ENCODE results near the gene C2CD4D. TPM values are rescaled to one million over a fixed set of nuclear protein-coding genes. Genes with fewer than 3 reads are reported as not detected.

Gene C2CD4D
- total RNA-seq, 2 donors from 2014 or later = 0.44 to 0.82 TPM

DNA sequence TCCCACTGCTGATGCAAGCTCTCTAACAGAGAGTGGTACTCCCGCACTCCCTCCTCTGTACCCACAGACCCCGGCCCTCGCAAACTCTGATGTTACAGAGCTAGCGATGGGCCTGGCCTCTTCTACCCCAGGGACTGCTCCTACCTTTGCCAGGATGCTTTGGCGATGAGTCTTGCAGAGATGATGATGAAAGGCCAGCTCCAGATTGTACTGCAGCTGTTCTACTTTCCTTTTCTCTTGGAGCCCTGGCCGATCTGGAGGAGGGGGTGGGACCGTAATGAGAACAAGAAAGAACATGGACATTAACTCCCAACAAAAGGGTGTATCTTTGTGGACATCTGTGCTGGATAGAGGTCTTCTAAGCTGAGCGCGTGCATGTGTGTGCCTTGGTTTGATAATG, 28.4 kb downstream of the C2CD4D start:
- DNase-seq = no peak
- Histone ChIP-seq H3K9me3 (ENCODE audit: control insufficient read depth, low read length) (no peaks in the 10 kb centered on the region), H3K27ac (ENCODE audit: low read depth, low read length) (no peak overlapping the region), H3K27me3 (ENCODE audit: control insufficient read depth, insufficient read depth, low read length, poor library complexity, severe bottlenecking) (no peaks in the 10 kb centered on the region), H3K36me3 (ENCODE audit: control insufficient read depth, insufficient read depth, low read length) (no peaks in the 10 kb centered on the region), H3K9ac (ENCODE audit: extremely low read depth, low read length, poor library complexity, severe bottlenecking) (no peak overlapping the region), H3K4me3 (ENCODE audit: low read length) (no peak overlapping the region), H3K4me1 (ENCODE audit: control insufficient read depth, insufficient read depth, low read length) (no peaks in the 10 kb centered on the region)
- WGBS, 2 experiments (ENCODE audit: insufficient coverage in 1 of 2, insufficient read length in 1 of 2) = 95 to 97% methylated on average over 3 to 9 of the region's 9 CpGs
- no peaks in the 10 kb centered on the region for H3K36me3 Mint-ChIP-seq (ENCODE audit: low read depth)
- H3K4me3 Mint-ChIP-seq = no peak overlapping the region
- peaks cover 17% of the 10 kb centered on the region for H3K4me1 Mint-ChIP-seq
- TF ChIP-seq, protein P1, sequence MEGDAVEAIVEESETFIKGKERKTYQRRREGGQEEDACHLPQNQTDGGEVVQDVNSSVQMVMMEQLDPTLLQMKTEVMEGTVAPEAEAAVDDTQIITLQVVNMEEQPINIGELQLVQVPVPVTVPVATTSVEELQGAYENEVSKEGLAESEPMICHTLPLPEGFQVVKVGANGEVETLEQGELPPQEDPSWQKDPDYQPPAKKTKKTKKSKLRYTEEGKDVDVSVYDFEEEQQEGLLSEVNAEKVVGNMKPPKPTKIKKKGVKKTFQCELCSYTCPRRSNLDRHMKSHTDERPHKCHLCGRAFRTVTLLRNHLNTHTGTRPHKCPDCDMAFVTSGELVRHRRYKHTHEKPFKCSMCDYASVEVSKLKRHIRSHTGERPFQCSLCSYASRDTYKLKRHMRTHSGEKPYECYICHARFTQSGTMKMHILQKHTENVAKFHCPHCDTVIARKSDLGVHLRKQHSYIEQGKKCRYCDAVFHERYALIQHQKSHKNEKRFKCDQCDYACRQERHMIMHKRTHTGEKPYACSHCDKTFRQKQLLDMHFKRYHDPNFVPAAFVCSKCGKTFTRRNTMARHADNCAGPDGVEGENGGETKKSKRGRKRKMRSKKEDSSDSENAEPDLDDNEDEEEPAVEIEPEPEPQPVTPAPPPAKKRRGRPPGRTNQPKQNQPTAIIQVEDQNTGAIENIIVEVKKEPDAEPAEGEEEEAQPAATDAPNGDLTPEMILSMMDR (conservative IDR thresholded peaks at IDR 0.05) = no peak
- no peaks in the 10 kb centered on the region for H3K27me3 Mint-ChIP-seq (ENCODE audit: insufficient read depth)
- no peaks in the 10 kb centered on the region for H3K9me3 Mint-ChIP-seq
- H3K27ac Mint-ChIP-seq = no peak overlapping the region

DNA sequence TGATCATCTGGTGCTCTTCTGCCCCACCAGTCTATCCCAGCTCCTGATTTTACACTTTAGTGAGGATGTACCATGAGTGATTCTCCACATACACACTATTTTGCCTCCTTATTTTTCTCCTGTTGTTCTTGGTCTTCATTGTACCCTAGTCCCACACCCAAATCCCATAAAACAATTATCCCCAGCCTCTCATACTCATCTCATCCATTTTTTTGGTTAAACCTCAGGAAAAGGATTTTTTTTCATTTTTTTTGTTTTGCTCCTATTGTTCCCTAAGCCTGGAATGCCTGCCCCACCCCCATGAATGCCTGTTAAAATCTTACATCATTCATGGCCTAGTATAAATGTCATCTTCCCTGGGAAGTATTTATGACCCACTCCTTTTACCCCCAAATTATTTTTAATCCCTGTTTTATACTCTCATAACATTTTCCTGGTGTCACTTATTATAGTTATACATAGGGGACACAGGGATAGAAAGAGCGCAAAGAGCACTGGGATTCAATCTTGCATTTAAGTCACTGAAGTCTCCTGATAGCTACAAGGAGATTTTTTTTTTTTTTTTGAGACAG, 29.5 kb downstream of the C2CD4D start:
- Mint-ChIP-seq H3K4me1 (peaks cover 17% of the 10 kb centered on the region), H3K27me3 (ENCODE audit: insufficient read depth) (no peaks in the 10 kb centered on the region), H3K4me3 (no peak overlapping the region), H3K36me3 (ENCODE audit: low read depth) (no peaks in the 10 kb centered on the region), H3K27ac (peak overlapping the region; percentile 86), H3K9me3 (no peaks in the 10 kb centered on the region)
- TF ChIP-seq, protein P1 (conservative IDR thresholded peaks at IDR 0.05) = no peak
- no peaks in the 10 kb centered on the region for H3K9me3 ChIP-seq (ENCODE audit: control insufficient read depth, low read length)
- H3K4me3 ChIP-seq (ENCODE audit: low read length) = no peak overlapping the region
- H3K36me3 ChIP-seq (ENCODE audit: control insufficient read depth, insufficient read depth, low read length) = no peaks in the 10 kb centered on the region
- no peaks in the 10 kb centered on the region for H3K4me1 ChIP-seq (ENCODE audit: control insufficient read depth, insufficient read depth, low read length)
- 95 to 100% methylated on average over 1 of the region's 1 CpG for WGBS, 2 experiments (ENCODE audit: insufficient coverage in 1 of 2, insufficient read length in 1 of 2)
- no peak for DNase-seq
- no peak overlapping the region for H3K9ac ChIP-seq (ENCODE audit: extremely low read depth, low read length, poor library complexity, severe bottlenecking)
- H3K27me3 ChIP-seq (ENCODE audit: control insufficient read depth, insufficient read depth, low read length, poor library complexity, severe bottlenecking) = no peaks in the 10 kb centered on the region
- no peak overlapping the region for H3K27ac ChIP-seq (ENCODE audit: low read depth, low read length)

DNA sequence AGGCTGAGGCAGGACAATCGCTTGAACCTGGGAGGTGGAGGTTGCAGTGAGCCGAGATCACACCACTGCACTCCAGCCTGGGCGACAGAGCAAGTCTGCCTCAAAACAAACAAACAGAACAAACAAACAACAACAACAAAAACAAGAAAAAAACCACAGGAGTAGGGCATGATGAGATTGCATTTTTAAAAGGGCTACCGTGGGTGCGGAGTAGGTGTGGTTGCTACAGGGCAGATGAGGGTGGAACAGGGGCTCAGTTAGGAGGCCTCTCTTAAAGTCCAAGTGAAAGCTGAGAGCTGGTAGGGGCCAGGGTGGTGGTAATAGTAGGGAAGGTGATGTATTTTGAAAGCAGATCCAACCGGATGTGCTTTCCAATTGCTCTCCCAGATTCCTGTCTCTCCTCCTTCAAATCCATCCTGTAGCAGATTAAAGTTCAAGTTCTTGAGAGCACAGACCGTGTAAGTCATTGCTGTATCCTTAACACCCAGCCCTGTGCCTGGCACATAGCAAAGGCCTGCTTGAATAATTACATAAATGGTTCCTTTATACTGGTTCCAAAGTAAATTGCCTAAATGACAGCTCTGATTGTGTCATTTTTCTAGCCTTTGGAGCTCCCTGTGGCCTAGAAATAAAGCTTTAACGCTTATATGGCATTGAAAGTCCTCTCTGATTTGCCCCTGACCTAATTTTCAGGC, 30.2 kb downstream of the C2CD4D start:
- Histone ChIP-seq H3K27me3 (ENCODE audit: control insufficient read depth, insufficient read depth, low read length, poor library complexity, severe bottlenecking) (no peaks in the 10 kb centered on the region), H3K4me1 (ENCODE audit: control insufficient read depth, insufficient read depth, low read length) (no peaks in the 10 kb centered on the region), H3K4me3 (ENCODE audit: low read length) (no peak overlapping the region), H3K27ac (ENCODE audit: low read depth, low read length) (no peak overlapping the region), H3K36me3 (ENCODE audit: control insufficient read depth, insufficient read depth, low read length) (no peaks in the 10 kb centered on the region), H3K9me3 (ENCODE audit: control insufficient read depth, low read length) (no peaks in the 10 kb centered on the region), H3K9ac (ENCODE audit: extremely low read depth, low read length, poor library complexity, severe bottlenecking) (no peak overlapping the region)
- WGBS, 2 experiments (ENCODE audit: insufficient coverage in 1 of 2, insufficient read length in 1 of 2) = 64 to 83% methylated on average over 2 to 8 of the region's 8 CpGs
- TF ChIP-seq, protein P1 (conservative IDR thresholded peaks at IDR 0.05) = no peak
- Mint-ChIP-seq H3K4me3 (no peak overlapping the region), H3K27me3 (ENCODE audit: insufficient read depth) (no peaks in the 10 kb centered on the region), H3K4me1 (peaks cover 17% of the 10 kb centered on the region), H3K9me3 (no peaks in the 10 kb centered on the region), H3K27ac (peak overlapping the region; percentile 86), H3K36me3 (ENCODE audit: low read depth) (no peaks in the 10 kb centered on the region)
- no peak for DNase-seq
